SU-DHL-6 (cell line): ENCODE results near the gene SLC2A6.

Experiments
- EZH2phosphoT487 ChIP-seq: fragments of 200-600 bp; sonication (generic), shearing (Covaris generic); conservative IDR thresholded peaks from 2 replicates; pipeline ENCODE4 v1.6.1; 2018; ENCODE audit warnings: mild to moderate bottlenecking, antibody characterized with exemption, low read length, moderate library complexity, mixed read lengths
- TF ChIP-seq, protein P1 (sequence below): fragments of 200-600 bp; sonication (generic); IDR thresholded peaks from one replicate; pipeline ENCODE4 v1.5.1; 2017; ENCODE audit warnings: antibody characterized with exemption, mild to moderate bottlenecking, low read length, moderate library complexity; ENCODE audit not compliant: insufficient read depth, poor library complexity, severe bottlenecking

DNA sequence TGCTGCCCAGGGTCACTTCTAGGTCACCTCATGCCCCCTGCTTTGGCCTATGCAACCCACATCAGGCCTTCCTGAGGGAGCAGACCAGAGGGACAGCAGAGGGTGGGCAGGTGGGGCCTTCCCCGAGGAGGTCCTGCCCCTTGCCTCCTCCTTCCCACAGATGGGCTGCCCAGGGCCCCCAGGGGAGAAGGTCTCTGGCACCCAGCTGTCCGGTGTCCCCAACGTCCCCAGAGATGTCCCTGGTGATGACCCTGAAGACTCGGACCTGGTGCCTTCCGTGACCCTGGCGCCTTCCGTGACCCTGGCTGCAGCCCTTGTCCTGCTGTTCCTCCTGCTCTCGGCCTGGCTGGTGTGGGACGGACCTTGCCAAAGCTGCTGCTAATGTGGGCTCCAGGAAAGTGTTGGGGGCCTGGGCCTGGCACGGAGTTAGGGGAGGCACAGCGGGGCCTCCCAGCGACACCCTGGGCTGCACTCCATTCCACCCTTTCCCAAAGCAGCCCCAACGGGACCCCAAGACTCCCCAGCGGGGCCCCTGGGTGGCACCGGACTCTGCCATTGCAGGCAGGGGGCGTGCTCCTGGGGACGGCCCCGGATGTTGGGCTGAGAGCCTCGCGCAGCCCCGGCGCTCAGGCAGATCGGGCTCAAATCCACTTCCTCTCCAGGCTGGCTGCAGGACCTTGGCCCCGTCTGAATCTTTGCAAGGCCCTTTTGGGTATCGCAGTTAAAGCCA is 6.8 kb upstream of the SLC2A6 start:
- TF ChIP-seq, protein P1, sequence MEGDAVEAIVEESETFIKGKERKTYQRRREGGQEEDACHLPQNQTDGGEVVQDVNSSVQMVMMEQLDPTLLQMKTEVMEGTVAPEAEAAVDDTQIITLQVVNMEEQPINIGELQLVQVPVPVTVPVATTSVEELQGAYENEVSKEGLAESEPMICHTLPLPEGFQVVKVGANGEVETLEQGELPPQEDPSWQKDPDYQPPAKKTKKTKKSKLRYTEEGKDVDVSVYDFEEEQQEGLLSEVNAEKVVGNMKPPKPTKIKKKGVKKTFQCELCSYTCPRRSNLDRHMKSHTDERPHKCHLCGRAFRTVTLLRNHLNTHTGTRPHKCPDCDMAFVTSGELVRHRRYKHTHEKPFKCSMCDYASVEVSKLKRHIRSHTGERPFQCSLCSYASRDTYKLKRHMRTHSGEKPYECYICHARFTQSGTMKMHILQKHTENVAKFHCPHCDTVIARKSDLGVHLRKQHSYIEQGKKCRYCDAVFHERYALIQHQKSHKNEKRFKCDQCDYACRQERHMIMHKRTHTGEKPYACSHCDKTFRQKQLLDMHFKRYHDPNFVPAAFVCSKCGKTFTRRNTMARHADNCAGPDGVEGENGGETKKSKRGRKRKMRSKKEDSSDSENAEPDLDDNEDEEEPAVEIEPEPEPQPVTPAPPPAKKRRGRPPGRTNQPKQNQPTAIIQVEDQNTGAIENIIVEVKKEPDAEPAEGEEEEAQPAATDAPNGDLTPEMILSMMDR, result no peak
- no peak for TF ChIP-seq EZH2phosphoT487
